Measurements from ENCODE around the gene NPC2. TPM values are rescaled to one million over a fixed set of nuclear protein-coding genes. Genes with fewer than 3 reads are reported as not detected.

Gene NPC2
- total RNA-seq, 2 donors from 2014 or later: 194 to 242 TPM

GRCh38 chr14:74517731-74518130 lies 24.6 kb upstream of the NPC2 start:
- Histone ChIP-seq H3K9me3 (no peaks in the 10 kb centered on the region), H3K4me3 (no peak overlapping the region), H3K36me3 (peaks cover 4% of the 10 kb centered on the region), H3K4me1 (peaks cover 0 to 6% of the 10 kb centered on the region in 2 donors), H3K27ac (no peak overlapping the region), H3K27me3 (no peaks in the 10 kb centered on the region)
- DNase-seq (ENCODE audit: low spot score): no peak
- TF ChIP-seq, protein P1, sequence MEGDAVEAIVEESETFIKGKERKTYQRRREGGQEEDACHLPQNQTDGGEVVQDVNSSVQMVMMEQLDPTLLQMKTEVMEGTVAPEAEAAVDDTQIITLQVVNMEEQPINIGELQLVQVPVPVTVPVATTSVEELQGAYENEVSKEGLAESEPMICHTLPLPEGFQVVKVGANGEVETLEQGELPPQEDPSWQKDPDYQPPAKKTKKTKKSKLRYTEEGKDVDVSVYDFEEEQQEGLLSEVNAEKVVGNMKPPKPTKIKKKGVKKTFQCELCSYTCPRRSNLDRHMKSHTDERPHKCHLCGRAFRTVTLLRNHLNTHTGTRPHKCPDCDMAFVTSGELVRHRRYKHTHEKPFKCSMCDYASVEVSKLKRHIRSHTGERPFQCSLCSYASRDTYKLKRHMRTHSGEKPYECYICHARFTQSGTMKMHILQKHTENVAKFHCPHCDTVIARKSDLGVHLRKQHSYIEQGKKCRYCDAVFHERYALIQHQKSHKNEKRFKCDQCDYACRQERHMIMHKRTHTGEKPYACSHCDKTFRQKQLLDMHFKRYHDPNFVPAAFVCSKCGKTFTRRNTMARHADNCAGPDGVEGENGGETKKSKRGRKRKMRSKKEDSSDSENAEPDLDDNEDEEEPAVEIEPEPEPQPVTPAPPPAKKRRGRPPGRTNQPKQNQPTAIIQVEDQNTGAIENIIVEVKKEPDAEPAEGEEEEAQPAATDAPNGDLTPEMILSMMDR (IDR thresholded peaks at IDR 0.05): no peak

- DNase-seq (ENCODE audit: low spot score): no peak
- H3K27ac ChIP-seq: no peak overlapping the region
Observed at GRCh38 chr14:74516451-74517160, 23.5 kb upstream of the NPC2 start.

GRCh38 chr14:74515891-74516412 lies 22.8 kb upstream of the NPC2 start:
- no peaks in the 10 kb centered on the region for H3K36me3 ChIP-seq
- DNase-seq (ENCODE audit: low spot score): no peak
- peaks cover 0 to 12% of the 10 kb centered on the region in 2 donors for H3K4me1 ChIP-seq
- no peaks in the 10 kb centered on the region for H3K27me3 ChIP-seq
- H3K4me3 ChIP-seq: no peak overlapping the region
- TF ChIP-seq, protein P1 (IDR thresholded peaks at IDR 0.05): no peak
- no peaks in the 10 kb centered on the region for H3K9me3 ChIP-seq
- H3K27ac ChIP-seq: no peak overlapping the region

More at GRCh38 chr14:74516451-74517160, 23.5 kb upstream of the NPC2 start:
- H3K9me3 ChIP-seq: no peaks in the 10 kb centered on the region
- peaks cover under 1% of the 10 kb centered on the region for H3K36me3 ChIP-seq
- no peaks in the 10 kb centered on the region for H3K27me3 ChIP-seq
- TF ChIP-seq, protein P1 (IDR thresholded peaks at IDR 0.05): no peak
- peaks cover 0 to 12% of the 10 kb centered on the region in 2 donors for H3K4me1 ChIP-seq
- H3K4me3 ChIP-seq: no peak overlapping the region

GRCh38 chr14:74514471-74514941 lies 21.4 kb upstream of the NPC2 start:
- H3K27ac ChIP-seq: no peak overlapping the region
- peaks cover 0 to 12% of the 10 kb centered on the region in 2 donors for H3K4me1 ChIP-seq
- no peak for DNase-seq (ENCODE audit: low spot score)
- TF ChIP-seq, protein P1 (IDR thresholded peaks at IDR 0.05): no peak
- no peak overlapping the region for H3K4me3 ChIP-seq
- H3K27me3 ChIP-seq: no peaks in the 10 kb centered on the region
- peaks cover 5% of the 10 kb centered on the region for H3K36me3 ChIP-seq
- H3K9me3 ChIP-seq: no peaks in the 10 kb centered on the region

DNA sequence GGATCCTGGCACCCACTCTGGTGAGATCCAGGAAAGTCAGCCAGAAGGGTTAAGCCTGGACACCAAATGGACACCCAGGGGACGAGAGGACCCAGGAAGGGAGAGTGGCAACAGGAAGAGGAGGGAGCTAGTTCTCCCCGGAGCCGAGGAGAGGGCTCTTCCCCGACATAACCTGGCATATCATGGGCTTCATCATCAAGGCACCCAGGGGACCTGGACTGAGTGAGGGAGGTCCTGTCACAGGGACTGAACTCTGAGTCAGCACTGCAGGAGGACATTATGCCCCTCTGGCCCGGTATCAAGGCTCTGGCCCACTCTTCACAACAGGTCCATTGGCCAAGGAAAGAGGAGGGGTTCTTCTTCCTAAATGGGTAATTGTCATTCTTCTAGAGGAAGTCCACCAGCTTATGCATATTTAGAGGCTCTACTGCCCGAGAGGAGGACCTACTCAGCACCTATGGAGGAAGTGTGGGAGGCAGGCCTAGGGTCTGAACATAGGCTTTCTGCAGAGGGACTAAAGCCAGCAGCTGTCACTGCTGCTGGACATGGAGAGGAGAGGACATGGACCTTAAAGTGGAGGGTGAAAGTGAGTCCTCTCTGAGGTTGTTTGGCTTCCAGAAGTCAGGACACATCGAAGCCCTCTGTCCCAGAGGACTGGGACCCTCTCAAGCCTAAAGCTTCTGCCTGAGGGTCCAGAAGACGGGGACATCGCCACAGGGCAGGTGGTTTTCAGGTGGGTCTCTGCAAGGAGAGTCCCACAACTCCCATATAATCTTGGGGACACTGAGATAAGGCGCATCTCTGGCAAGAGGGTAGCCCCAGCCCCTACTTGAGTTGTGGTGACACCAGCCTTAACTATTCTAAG lies 19.1 kb upstream of the NPC2 start:
- Histone ChIP-seq H3K4me3 (no peak overlapping the region), H3K27ac (peak overlapping the region in 1 of 2 donors; percentile 32), H3K9me3 (no peaks in the 10 kb centered on the region), H3K27me3 (no peaks in the 10 kb centered on the region), H3K4me1 (peaks cover 0 to 13% of the 10 kb centered on the region in 2 donors), H3K36me3 (peaks cover 14% of the 10 kb centered on the region)
- TF ChIP-seq, protein P1 (IDR thresholded peaks at IDR 0.05): no peak
- DNase-seq (ENCODE audit: low spot score): no peak
